A549 treated with RU486 at 1 μM for 4 hours (cell line): ENCODE results near the gene S100A10. TPM values are rescaled to one million over a fixed set of nuclear protein-coding genes. Genes with fewer than 3 reads are reported as not detected.

ENCODE experiments used
- total RNA-seq: library from RNA; stranded (reverse); fragments of 200-300 nt; extraction: Qiagen RNA extraction; gene quantifications from 5 replicates; pipeline ENCODE4 v1.2.3, GENCODE V29; 2022; ENCODE audit warnings: low read depth

The S100A10 gene, protein sequence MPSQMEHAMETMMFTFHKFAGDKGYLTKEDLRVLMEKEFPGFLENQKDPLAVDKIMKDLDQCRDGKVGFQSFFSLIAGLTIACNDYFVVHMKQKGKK
- total RNA-seq: 1,857 to 2,427 TPM (median 2,095 TPM) in 5 replicates

DNA sequence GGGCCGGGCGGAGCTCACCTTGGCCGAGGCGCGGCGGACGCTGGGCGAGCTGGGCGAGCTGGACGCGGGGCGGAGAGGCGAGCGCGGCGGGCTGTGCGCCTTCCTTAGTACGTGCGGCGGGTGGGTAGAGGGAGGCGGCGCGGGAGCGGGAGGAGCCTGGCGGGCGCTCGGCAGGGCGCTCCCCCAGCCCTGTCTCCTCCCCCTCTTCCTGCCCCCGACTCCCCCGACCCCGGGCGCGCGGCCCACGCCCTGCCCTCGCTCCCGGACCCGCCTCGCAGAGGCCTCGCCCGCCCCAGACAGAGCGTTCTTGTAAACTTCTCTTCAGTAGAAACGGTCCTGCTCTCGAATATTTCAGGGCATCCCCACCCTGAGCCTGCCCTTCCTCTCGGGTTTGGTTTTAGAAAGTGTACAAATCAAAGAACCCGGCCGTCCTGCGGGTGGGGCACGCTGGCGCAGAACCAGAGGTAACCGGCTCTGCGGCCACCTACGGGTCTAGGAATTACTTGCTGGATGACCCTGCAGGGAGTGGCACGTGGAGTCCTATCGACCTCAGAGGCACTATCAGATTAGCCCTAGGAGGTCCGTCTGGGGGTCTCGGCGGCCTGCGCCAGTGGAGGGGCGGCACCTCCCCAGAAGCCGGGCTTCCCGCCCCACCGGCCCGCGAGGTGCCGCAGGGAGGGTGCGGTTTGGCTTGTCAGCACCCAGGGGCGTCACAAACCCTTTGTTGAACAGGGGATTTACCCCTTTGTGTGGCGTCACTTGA lies at the start of gene S100A10:
S100A10 (minus strand) TSS at position 126 of the 763 bp plus-strand sequence. CDS start 7,629 bp downstream, outside the sequence.

DNA sequence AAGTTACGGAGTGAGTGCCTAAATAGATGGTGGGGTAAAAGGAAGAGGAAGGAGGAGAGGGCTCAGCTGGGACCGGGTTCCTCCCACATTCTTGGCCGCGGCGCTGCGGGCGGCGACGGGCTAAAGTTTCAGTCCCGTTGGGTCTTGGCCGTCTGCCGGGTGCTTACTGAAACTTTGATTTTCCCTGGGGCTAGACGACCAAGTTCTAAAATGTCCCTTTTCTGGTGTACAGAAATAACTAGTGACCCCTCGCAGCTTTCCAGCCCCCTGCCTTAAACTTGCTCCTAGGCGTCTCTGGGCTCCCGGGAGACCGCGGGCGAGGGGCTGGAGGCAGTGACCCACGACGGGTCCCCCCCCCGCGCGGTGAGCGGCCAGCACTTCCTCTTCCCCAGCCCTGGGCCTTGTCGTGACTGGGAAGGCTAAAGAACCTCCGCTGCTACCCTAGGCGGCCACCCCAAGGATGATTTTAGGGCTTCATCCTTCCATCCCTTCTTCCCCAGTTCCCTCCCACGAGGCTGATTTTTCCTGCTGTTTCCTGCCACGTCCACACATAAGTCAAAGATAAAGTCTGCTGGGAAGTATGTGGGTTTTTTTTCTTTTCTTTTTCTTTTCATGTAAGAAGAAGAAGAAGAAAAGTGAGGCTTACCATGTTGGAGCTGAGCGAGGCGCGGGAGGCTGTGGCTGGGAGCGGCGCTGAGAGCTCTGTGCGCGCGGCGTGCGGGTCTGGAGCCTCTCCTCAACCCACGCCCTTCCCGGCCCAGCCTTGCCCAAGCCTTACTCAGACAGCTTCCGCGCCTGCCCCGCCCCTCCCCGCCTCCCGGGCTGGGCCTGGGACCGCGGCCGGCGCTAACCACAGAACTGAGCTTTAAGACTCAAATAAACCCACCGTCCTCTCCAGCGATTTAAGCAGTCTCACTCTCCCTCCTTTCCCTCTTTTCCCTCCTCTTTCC lies 42.9 kb upstream of the S100A10 start, which contains the start of gene S100A11:
S100A11 (minus strand) TSS at position 738 of the 950 bp plus-strand sequence; CDS start at position 649, 89 bp downstream.

Other genes with a start within 250 kb of the S100A10 start
- 69.1 to 95.3 TPM (median 81.1 TPM) in 5 replicates for gene MRPL9, start 230.4 kb downstream of the S100A10 start, total RNA-seq
- 5.4 to 6.3 TPM (median 6.2 TPM) in 5 replicates for gene TDRKH, start 203.4 kb downstream of the S100A10 start, total RNA-seq
- not detected in 5 replicates for gene LINGO4, start 188.4 kb downstream of the S100A10 start, total RNA-seq
- not detected in 5 replicates for gene RORC, start 162.1 kb downstream of the S100A10 start, total RNA-seq
- not detected in 5 replicates for gene C2CD4D, start 154.0 kb downstream of the S100A10 start, total RNA-seq
- gene THEM5, start 140.1 kb downstream of the S100A10 start, total RNA-seq: not detected in 5 replicates
- gene THEM4, start 84.3 kb downstream of the S100A10 start, total RNA-seq: 12.1 to 15.5 TPM (median 14.1 TPM) in 5 replicates
- 1,713 to 1,961 TPM (median 1,862 TPM) in 5 replicates for gene S100A11, start 43.1 kb upstream of the S100A10 start, total RNA-seq
- not detected in 5 replicates for gene TCHHL1, start 95.2 kb upstream of the S100A10 start, total RNA-seq
- gene TCHH, start 121.6 kb upstream of the S100A10 start, total RNA-seq: 0.14 to 0.33 TPM (median 0.22 TPM) in 5 replicates
- not detected in 5 replicates for gene RPTN, start 165.4 kb upstream of the S100A10 start, total RNA-seq
- gene HRNR, start 230.3 kb upstream of the S100A10 start, total RNA-seq: not detected in 5 replicates